ENCODE results near the gene CLPTM1.
A peak's percentile ranks its signal among the peaks of the same experiment; 100 is the strongest.
"Not testable (repeated sequence)": the region's sequence is repeated elsewhere in the genome, so short reads cannot be mapped to it uniquely, and the experiment has no call there.

CLPTM1 gene

DNA sequence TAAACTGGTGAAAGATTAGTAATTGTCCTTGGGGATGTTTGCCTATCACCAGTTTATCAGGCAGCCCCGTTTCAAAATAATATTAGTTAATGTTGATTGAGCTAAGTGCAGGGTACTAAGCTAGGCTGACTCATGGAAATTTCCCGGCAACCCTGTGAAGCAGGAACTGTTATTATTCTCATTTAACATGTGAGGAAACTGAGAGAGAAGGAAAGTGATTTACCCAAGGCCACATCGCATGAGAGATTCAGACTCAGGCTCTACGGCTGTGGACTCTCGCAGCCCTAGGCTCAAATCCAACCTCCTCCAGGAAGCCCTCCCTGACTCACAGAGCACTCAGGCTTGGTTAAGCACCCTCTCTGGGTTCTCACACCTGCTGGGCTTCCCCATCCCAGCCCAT, 19.7 kb downstream of the CLPTM1 start:
- DNase-seq (ENCODE audit: low read depth), result no peak

- DNase-seq (ENCODE audit: low read depth), result no peak
Observed at GRCh38 chr19:44975444-44975843, 20.3 kb downstream of the CLPTM1 start.

DNA sequence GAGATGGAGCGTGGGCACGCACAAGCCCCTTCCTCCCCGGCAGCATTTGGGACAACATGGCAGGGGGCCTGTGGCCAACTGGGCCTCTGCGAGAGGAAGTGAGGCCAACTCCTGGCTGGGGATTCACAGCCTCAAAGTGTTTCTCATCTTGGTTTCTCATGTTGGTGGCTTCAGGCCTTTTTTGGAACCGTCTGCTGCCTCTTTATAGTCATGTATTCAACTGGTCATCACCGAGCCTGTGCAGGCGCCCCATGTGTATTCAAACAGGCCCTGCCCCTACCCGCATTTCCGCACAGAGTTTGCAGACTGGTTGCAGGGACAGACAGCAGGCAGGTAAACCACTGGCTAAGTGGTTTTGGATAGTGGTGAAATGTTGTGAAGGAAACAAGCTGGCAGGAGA, 28.8 kb downstream of the CLPTM1 start:
- DNase-seq (ENCODE audit: low read depth), result no peak

DNA sequence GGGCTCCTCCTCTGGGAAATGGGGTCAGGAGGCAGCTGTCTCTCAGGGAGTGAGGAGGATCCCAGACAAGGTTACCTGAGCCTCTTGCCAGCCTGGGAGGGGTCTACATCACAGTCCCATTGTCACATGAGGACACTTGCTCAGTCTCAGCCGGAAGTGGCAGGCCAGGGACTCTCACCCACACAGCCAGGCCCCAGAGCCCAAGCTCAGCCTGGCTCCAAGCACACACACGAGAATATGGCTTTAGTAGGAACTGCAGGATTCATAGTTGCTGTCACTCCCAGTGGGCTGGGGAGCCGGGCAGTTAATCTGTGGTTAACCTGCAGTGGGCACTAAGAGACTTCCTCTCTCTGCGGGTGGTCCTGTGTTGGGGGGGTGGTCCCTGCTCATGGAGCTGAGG, 30.3 kb downstream of the CLPTM1 start:
- DNase-seq (ENCODE audit: low read depth), result no peak

GRCh38 chr19:44986389-44986788, 31.2 kb downstream of the CLPTM1 start:
- DNase-seq (ENCODE audit: low read depth), result no peak

DNA sequence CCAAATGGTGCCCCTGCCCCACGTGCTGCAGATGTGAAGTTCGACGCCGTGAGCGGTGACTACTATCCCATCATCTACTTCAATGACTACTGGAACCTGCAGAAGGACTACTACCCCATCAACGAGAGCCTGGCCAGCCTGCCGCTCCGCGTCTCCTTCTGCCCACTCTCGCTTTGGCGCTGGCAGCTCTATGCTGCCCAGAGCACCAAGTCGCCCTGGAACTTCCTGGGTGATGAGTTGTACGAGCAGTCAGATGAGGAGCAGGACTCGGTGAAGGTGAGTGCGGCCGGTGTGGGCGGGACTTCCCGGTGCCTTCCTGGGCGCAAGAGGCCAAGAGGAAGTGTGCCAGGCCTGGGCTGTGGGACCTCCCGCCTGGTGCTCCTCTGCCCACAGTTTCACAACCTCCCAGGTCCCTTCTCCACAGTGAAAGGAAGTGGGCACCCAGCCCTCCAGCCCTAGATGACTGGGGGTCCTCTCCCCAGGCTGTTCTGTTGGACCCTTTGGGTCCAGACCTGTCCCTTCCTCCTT, 32.0 kb downstream of the CLPTM1 start:
- DNase-seq (ENCODE audit: low read depth), result no peak

- no peak for DNase-seq (ENCODE audit: low read depth)
Observed at GRCh38 chr19:44988273-44988672, 33.1 kb downstream of the CLPTM1 start.

- DNase-seq (ENCODE audit: low read depth), result peak; percentile 73
Observed at GRCh38 chr19:44988896-44989556, 33.8 kb downstream of the CLPTM1 start.

GRCh38 chr19:44990459-44990858, 35.3 kb downstream of the CLPTM1 start:
- DNase-seq (ENCODE audit: low read depth), result no peak

DNA sequence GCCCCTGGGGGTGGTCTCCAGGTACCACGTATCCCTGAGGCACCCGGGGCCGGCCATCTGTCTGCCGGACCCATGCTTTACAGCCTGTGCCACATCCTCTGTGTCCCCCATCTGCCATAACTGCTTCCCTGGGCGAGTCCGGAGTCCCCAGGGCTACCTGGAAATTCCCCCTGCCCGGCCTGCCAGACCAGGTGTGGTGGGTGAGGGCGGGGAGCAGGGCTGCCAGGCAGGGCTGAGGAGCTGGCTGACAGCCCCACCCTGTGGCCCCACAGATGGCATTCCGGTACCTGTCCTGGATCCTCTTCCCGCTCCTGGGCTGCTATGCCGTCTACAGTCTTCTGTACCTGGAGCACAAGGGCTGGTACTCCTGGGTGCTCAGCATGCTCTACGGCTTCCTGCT, 35.8 kb downstream of the CLPTM1 start:
- no peak for DNase-seq (ENCODE audit: low read depth)

GRCh38 chr19:44992336-44993163, 37.4 kb downstream of the CLPTM1 start:
- no peak for DNase-seq (ENCODE audit: low read depth)

DNA sequence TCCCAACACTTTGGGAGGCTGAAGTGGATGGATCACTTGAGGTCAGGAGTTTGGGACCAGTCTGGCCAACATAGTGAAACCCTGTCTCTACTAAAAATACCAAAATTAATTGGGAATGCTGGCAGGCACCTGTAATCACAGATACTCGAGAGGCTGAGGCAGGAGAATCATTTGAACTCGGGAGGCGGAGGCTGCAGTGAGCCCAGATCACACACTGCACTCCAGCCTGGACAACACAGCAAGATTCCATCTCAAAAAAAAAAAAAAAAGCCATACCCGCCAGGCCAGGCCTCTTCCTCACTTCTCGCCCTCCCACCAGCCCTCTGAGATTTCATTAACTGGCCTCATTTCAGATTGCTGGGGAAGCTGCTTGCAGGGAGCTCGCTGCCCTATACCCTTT, 38.3 kb downstream of the CLPTM1 start:
- DNase-seq (ENCODE audit: low read depth), result no peak

DNA sequence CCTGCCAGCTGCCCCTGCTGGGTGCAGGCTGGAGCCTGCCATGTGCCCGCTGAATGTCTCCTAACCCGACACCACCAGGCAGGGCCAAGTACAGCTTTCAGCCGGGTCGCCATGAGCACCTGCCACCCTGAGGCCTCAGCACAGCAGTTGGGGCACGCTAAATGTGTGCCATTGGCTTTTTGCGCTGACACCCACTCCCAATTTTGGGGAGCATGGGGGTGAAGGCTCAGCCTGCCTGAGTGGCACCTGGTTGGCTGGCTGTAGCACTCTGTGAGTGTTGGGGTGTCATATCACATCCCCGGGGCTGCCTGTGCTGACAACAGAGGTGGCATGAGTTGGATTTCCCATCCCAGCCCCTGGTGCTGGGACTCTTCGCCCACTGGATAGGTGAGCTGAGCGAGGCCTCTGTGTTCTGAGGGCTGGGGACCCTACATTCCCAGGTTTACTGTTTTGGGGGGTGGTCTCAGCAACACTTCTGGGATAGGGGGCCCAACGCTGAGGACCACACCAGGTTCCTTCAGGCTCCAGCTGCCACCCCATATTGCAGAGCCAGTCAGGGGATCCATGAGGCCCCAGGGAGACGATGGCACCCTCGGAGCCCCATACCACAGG, 38.9 kb downstream of the CLPTM1 start:
- no peak for DNase-seq (ENCODE audit: low read depth)

GRCh38 chr19:44998025-44998424, 42.8 kb downstream of the CLPTM1 start:
- no peak for DNase-seq (ENCODE audit: low read depth)

DNA sequence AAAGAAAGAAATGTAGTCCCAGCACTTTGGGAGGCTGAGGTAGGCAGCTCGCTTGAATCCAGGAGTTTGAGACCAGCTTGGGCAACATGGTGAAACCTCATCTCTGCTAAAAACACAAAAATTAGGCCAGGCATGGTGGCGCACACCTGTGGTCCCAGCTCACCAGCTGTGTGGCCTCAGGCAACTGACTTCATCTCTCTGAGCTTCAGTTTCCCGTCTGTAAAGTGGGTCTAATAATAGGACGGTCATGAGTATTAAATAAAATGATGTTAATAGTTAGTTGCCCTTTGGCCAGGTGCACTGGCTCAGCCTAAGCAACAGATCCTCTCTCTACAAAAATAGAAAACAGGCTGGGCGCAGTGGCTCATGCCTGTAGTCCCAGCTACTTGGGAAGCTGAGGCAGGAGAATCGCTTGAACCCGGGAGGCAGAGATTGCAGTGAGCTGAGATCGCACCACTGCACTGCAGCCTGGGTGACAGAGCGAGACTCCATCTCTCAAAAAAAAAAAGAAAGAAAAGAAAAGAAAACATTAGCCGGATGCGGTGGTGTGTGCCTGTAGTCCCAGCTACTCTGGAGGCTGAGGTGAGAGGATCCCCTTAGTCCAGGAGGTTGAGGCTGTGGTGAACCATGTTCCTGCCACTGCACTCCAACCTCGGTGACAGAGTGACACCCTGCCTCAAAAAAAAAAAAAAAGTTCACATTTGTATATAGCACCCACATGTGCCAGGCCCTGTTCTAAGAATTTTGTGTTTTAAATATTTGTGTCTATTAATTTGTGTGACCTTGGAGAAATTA, 44.1 kb downstream of the CLPTM1 start:
- not testable (repeated sequence) for DNase-seq (ENCODE audit: low read depth)

GRCh38 chr19:45000665-45001064, 45.5 kb downstream of the CLPTM1 start:
- DNase-seq (ENCODE audit: low read depth), result not testable (repeated sequence)

GRCh38 chr19:45001087-45001739, 46.0 kb downstream of the CLPTM1 start, which contains the start of gene RELB:
RELB (plus strand) TSS chr19:45001464; CDS start chr19:45001580, 116 bp downstream.
- peak; percentile 88 for DNase-seq (ENCODE audit: low read depth)

GRCh38 chr19:45003485-45003884, 48.3 kb downstream of the CLPTM1 start:
- DNase-seq (ENCODE audit: low read depth), result no peak

DNA sequence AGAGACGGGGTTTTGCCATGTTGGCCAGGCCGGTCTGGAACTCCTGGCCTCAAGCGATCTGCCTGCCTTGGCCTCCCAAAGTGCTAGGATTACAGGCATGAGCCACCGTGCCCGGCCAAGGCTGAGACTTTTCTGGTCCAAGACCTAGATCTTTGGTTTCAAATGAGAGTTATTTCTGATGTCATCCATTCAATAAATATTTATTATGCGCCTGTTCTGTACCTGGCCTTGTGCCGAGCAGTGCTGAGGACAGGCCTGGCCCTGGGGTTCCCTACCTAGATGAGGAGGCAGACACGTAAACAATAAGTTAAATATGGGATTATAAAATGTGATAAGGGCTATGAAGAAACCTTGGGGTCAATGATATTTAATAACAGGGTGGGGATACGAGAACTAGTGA, 50.6 kb downstream of the CLPTM1 start:
- DNase-seq (ENCODE audit: low read depth), result no peak

GRCh38 chr19:45008552-45008951, 53.4 kb downstream of the CLPTM1 start:
- no peak for DNase-seq (ENCODE audit: low read depth)

- no peak for DNase-seq (ENCODE audit: low read depth)
Observed at GRCh38 chr19:45009625-45010255, 54.6 kb downstream of the CLPTM1 start.
